ENCODE measurements around the gene AP2B1. TPM values are rescaled to one million over a fixed set of nuclear protein-coding genes. Genes with fewer than 3 reads are reported as not detected.
A peak's percentile ranks its signal among the peaks of the same experiment; 100 is the strongest.

Gene AP2B1
- total RNA-seq, 2 donors from 2014 or later, result 220 to 274 TPM

DNA sequence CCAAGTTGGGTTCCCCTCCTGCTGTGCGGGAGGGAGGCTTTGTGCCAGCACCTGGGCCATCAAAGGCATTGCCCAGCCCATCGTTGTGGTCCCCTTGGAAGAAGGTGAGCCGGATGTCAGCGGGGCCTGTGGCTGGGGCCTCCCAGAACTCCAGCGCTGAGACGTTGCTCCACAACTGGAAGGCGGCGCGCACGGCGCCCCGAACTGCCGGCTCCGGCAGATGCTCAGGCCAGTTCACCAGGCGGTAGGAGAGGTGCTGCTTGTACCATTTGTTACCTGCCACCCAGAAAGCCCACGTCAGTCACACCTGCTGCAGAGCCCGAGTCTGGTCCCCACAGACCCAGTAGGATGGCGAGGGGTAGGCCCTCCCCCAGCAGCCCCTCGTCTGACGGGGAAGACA is 186.0 kb downstream of the AP2B1 start:
- Histone ChIP-seq H3K4me3 (no peak overlapping the region), H3K27me3 (no peaks in the 10 kb centered on the region), H3K9me3 (no peaks in the 10 kb centered on the region), H3K36me3 (no peaks in the 10 kb centered on the region), H3K4me1 (no peaks in the 10 kb centered on the region), H3K9ac (ENCODE audit: low read depth in 2 of 2, low read length in 2 of 2) (peak overlapping the region in 1 of 2 donors; percentile 66), H3K27ac (no peak overlapping the region)
- TF ChIP-seq, protein P1, sequence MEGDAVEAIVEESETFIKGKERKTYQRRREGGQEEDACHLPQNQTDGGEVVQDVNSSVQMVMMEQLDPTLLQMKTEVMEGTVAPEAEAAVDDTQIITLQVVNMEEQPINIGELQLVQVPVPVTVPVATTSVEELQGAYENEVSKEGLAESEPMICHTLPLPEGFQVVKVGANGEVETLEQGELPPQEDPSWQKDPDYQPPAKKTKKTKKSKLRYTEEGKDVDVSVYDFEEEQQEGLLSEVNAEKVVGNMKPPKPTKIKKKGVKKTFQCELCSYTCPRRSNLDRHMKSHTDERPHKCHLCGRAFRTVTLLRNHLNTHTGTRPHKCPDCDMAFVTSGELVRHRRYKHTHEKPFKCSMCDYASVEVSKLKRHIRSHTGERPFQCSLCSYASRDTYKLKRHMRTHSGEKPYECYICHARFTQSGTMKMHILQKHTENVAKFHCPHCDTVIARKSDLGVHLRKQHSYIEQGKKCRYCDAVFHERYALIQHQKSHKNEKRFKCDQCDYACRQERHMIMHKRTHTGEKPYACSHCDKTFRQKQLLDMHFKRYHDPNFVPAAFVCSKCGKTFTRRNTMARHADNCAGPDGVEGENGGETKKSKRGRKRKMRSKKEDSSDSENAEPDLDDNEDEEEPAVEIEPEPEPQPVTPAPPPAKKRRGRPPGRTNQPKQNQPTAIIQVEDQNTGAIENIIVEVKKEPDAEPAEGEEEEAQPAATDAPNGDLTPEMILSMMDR (IDR thresholded peaks at IDR 0.05), result no peak
- intact Hi-C loops (cut with DNase I), result no loop called here
- DNase-seq, result no peak

DNA sequence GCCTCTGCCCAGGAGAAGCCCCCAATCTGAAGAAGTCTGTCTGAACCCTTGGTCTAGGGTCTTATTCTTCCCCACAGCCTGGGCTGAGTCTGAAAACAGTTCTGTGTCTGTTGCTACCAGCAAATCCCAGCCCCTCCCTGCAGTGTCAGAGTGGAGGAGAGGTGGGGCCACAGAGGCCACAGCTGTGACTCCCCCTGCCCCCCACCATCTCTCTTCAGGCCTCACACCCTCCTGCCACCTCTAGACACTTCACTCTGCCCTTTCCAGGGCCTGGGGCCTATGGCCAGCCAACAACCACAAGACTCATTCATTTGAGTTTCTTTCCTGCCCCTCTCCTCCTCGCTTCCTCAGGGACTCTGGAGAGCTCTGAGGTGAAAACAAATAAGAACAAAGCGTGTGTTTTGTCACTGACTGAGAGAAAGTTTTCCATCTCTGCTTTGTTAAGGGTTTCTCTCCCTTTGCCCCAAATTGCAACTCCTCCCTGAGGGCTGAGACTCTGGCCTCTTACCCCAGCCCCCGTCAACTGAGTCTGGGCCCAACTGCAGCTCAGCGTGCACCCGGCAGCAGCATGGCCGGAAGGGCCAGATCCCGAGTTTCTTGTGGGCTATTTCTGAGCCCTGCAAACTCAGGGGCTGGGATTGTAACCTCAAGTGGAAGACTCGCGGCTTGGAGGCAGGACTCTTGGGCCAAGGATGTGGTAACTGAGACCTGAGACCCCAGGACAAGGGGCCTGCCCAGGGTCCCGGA is 186.7 kb downstream of the AP2B1 start:
- TF ChIP-seq, protein P1 (IDR thresholded peaks at IDR 0.05), result no peak
- intact Hi-C loops (cut with DNase I), result no loop called here
- H3K27ac ChIP-seq, result no peak overlapping the region

DNA sequence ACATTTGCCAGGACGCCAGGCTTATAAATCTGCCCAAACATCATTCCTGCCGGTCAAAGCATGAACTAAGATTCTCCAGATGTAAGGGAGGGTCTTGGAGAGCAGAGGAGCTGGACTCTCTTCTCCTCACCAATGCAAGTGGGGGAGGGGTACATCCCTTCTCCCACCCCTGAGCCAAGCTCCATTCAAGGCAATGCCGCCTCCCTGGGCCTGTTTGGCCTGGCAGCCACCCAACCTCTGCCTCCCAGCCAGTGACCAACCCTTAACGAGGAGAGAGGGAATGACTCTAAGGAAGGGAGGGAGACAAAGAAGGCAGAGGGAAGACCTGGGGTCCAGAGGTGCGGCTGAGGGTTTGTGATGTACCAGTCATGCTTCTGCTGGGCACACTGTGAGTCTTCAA is 187.4 kb downstream of the AP2B1 start:
- no peak overlapping the region for H3K27ac ChIP-seq
- DNase-seq, result peak; percentile 82
- TF ChIP-seq, protein P1 (IDR thresholded peaks at IDR 0.05), result no peak
- peak overlapping the region in 1 of 2 donors; percentile 66 for H3K9ac ChIP-seq (ENCODE audit: low read depth in 2 of 2, low read length in 2 of 2)
- H3K4me3 ChIP-seq, result no peak overlapping the region
- no peaks in the 10 kb centered on the region for H3K9me3 ChIP-seq
- H3K4me1 ChIP-seq, result no peaks in the 10 kb centered on the region
- H3K27me3 ChIP-seq, result no peaks in the 10 kb centered on the region
- intact Hi-C loops (cut with DNase I), result no loop called here
- H3K36me3 ChIP-seq, result no peaks in the 10 kb centered on the region

More for the DNA sequence above, 186.7 kb downstream of the AP2B1 start:
- Histone ChIP-seq H3K4me3 (no peak overlapping the region), H3K4me1 (no peaks in the 10 kb centered on the region), H3K36me3 (no peaks in the 10 kb centered on the region), H3K9ac (ENCODE audit: low read depth in 2 of 2, low read length in 2 of 2) (peak overlapping the region in 1 of 2 donors; percentile 66), H3K27me3 (no peaks in the 10 kb centered on the region), H3K9me3 (no peaks in the 10 kb centered on the region)
- no peak for DNase-seq

DNA sequence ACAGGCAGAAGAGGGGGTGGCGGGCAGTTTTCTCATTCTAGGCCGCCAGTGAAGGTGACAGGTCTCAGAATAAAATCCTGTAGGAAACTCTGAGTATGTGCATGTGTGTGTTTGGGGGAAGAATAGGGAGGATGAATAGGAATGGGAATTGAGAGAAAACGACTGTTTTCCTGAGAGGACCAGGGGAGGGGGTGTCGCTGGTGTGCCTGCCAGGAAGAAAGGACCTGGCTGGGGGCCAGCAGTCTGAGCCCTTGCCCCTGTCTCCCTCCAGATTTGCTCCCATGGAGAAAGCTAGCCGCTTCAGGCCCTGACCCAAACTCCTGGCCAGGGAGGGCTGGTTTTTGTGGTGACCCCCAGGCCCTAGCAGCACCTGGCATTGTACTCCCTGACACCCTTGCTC is 187.9 kb downstream of the AP2B1 start:
- TF ChIP-seq, protein P1 (IDR thresholded peaks at IDR 0.05), result no peak
- H3K27me3 ChIP-seq, result no peaks in the 10 kb centered on the region
- DNase-seq, result no peak
- no peak overlapping the region for H3K4me3 ChIP-seq
- no peak overlapping the region for H3K27ac ChIP-seq
- no peaks in the 10 kb centered on the region for H3K9me3 ChIP-seq
- H3K36me3 ChIP-seq, result no peaks in the 10 kb centered on the region
- H3K9ac ChIP-seq (ENCODE audit: low read depth in 2 of 2, low read length in 2 of 2), result peak overlapping the region in 1 of 2 donors; percentile 66
- no peaks in the 10 kb centered on the region for H3K4me1 ChIP-seq
- intact Hi-C loops (cut with DNase I), result no loop called here

DNA sequence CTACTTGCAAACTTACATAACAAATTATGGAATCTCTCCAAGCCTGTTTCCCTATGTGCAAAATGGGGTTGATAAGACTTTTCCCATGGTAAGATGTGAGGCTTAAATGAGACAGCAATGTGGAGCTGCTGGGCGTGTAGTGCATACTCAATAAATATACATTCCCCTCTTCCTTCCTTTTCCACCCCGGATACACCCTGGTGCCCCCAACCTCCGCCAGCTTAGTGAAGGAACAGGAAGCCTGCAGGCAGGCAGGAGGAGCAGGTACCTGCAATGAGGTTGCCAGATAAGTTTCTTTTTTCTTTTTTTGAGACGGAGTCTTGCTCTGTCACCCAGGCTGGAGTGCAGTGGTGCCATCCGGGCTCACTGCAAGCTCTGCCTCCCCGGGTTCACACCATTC is 188.5 kb downstream of the AP2B1 start:
- Histone ChIP-seq H3K27me3 (no peaks in the 10 kb centered on the region), H3K4me1 (no peaks in the 10 kb centered on the region), H3K9me3 (no peaks in the 10 kb centered on the region), H3K36me3 (no peaks in the 10 kb centered on the region), H3K27ac (no peak overlapping the region), H3K4me3 (no peak overlapping the region), H3K9ac (ENCODE audit: low read depth in 2 of 2, low read length in 2 of 2) (no peak overlapping the region)
- TF ChIP-seq, protein P1 (IDR thresholded peaks at IDR 0.05), result no peak
- intact Hi-C loops (cut with DNase I), result no loop called here
- peak; percentile 58 for DNase-seq

Other genes starting within 250 kb of the AP2B1 start
- gene SLFN11, start 213.7 kb upstream of the AP2B1 start, total RNA-seq, result 1 to 10 TPM; 3.6 to 9.1 TPM
- 1 to 10 TPM; 1.3 to 2.0 TPM for gene SLFN12, start 154.8 kb upstream of the AP2B1 start, total RNA-seq
- gene SLFN13, start 138.6 kb upstream of the AP2B1 start, total RNA-seq, result 10 to 100 TPM in 1 of 2 donors, 1 to 10 TPM in 1; 6.2 to 10.2 TPM
- gene SLFN12L, start 49.6 kb upstream of the AP2B1 start, total RNA-seq, result 1 to 10 TPM in 1 of 2 donors, under 1 TPM in 1; 0.86 to 1.0 TPM
- not detected for gene SLFN14, start 26.5 kb upstream of the AP2B1 start, total RNA-seq
- 1 to 10 TPM; 2.6 to 5.9 TPM for gene PEX12, start 8.8 kb upstream of the AP2B1 start, total RNA-seq
- gene RASL10B, start 144.3 kb downstream of the AP2B1 start, total RNA-seq, result under 1 TPM; 0.07 to 0.21 TPM
- under 1 TPM in 1 of 2 donors, not detected in 1; 0.15 TPM for gene GAS2L2, start 165.9 kb downstream of the AP2B1 start, total RNA-seq
- not detected for gene C17orf50, start 173.6 kb downstream of the AP2B1 start, total RNA-seq
- gene MMP28, start 208.3 kb downstream of the AP2B1 start, total RNA-seq, result 10 to 100 TPM; 62.5 to 66.7 TPM
- 100 to 1,000 TPM; 132 to 218 TPM for gene TAF15, start 222.2 kb downstream of the AP2B1 start, total RNA-seq